K562 (cell line): Measurements from ENCODE around the gene SCYL1. TPM values are rescaled to one million over a fixed set of nuclear protein-coding genes. Genes with fewer than 3 reads are reported as not detected.

ENCODE experiments used
- ARID1B ChIP-seq: fragments of 450-650 bp; IDR thresholded peaks from 2 replicates; pipeline ENCODE4 v1.6.1; 2016; ENCODE audit warnings: antibody characterized with exemption, mild to moderate bottlenecking, inconsistent platforms
- BRF2 ChIP-seq: IDR thresholded peaks from 3 replicates; pipeline ENCODE4 v1.6.1; 2011; ENCODE audit warnings: borderline replicate concordance, mild to moderate bottlenecking; ENCODE audit not compliant: insufficient read length, insufficient read depth
- CEBPG ChIP-seq, 3 experiments: fragments of 200-800 bp in 1 of 3; sonication (Bioruptor generic) in 1 of 3; sonication (generic) in 1 of 3; formaldehyde crosslinking in 1 of 3; IDR thresholded peaks in 2 of 3; conservative IDR thresholded peaks in 1 of 3; 2 replicates each; pipeline versions ENCODE4 v1.6.1 to v1.8.0; 2016 to 2022; ENCODE audit warnings: missing compliant biosample characterization in 2 of 3, missing genetic modification characterization in 2 of 3, mild to moderate bottlenecking in 1 of 3, missing genetic modification reagents in 1 of 3
- HOMEZ ChIP-seq: fragments of 250-450 bp; sonication (Bioruptor Pico); IDR thresholded peaks from 2 replicates; pipeline ENCODE4 v1.4.0; 2020; ENCODE audit warnings: mild to moderate bottlenecking, moderate library complexity
- PTRF ChIP-seq: fragments of 450-650 bp; IDR thresholded peaks from 2 replicates; pipeline ENCODE4 v1.6.1; 2016; ENCODE audit warnings: mild to moderate bottlenecking, missing genetic modification characterization, missing compliant biosample characterization
- TEAD1 ChIP-seq, 2 experiments: fragments of 450-650 bp in 1 of 2; sonication (generic) in 1 of 2; formaldehyde crosslinking; IDR thresholded peaks; 2 replicates each; pipeline versions ENCODE4 v1.4.0 to v1.8.0; 2020 to 2022; ENCODE audit warnings: mild to moderate bottlenecking in 2 of 2, missing genetic modification reagents in 1 of 2
- ZMIZ1 ChIP-seq, 2 experiments: fragments of 150-350 bp in 1 of 2; IDR thresholded peaks; 2 replicates each; pipeline ENCODE4 v1.6.1; 2012 to 2016; ENCODE audit warnings: low read depth in 2 of 2, low read length in 2 of 2, mild to moderate bottlenecking in 1 of 2, moderate library complexity in 1 of 2
- ZNF407 ChIP-seq: fragments of 450-650 bp; IDR thresholded peaks from 2 replicates; pipeline ENCODE4 v1.6.1; 2016; ENCODE audit warnings: low read depth
- ZSCAN29 ChIP-seq: fragments of 450-650 bp; IDR thresholded peaks from 2 replicates; pipeline ENCODE4 v1.6.1; 2017
- ZSCAN32 ChIP-seq: fragments of 450-650 bp; formaldehyde crosslinking; IDR thresholded peaks from 2 replicates; pipeline ENCODE4 v1.4.0; 2020; ENCODE audit warnings: mild to moderate bottlenecking, moderate library complexity
- polyA plus RNA-seq, 8 experiments: library from polyadenylated mRNA; depleted of rRNA in 4 of 8; stranded (reverse) in 5 of 8; unstranded in 3 of 8; fragments of >200 nt; fragmentation: Nextera tagmentation in 2 of 8; fragmentation: Illumina TruSeq in 1 of 8; extraction: Ambion mirVana in 2 of 8; extraction: Trizol in 1 of 8; gene quantifications; 2 replicates each; pipeline versions ENCODE4 v1.2.1 to v1.2.3, GENCODE V29; 2011 to 2014; ENCODE audit warnings: inconsistent platforms in 1 of 8, missing spikeins in 1 of 8
- total RNA-seq, 7 experiments: library from RNA; depleted of rRNA in 6 of 7; stranded (reverse); fragments of >200 nt in 6 of 7; fragmentation: Illumina TruSeq in 2 of 7; extraction: Trizol in 2 of 7; gene quantifications; 2 replicates each; pipeline versions ENCODE4 v1.2.1 to v1.2.3, GENCODE V29; 2011 to 2021; ENCODE audit warnings: low replicate concordance in 1 of 7

SCYL1 gene
- total and polyA plus RNA-seq, 9 of the 15 experiments (the other 6 are each of a cell fraction or from before 2014, with no cell fraction given): 1.9 to 145 (median 57.6) TPM

DNA sequence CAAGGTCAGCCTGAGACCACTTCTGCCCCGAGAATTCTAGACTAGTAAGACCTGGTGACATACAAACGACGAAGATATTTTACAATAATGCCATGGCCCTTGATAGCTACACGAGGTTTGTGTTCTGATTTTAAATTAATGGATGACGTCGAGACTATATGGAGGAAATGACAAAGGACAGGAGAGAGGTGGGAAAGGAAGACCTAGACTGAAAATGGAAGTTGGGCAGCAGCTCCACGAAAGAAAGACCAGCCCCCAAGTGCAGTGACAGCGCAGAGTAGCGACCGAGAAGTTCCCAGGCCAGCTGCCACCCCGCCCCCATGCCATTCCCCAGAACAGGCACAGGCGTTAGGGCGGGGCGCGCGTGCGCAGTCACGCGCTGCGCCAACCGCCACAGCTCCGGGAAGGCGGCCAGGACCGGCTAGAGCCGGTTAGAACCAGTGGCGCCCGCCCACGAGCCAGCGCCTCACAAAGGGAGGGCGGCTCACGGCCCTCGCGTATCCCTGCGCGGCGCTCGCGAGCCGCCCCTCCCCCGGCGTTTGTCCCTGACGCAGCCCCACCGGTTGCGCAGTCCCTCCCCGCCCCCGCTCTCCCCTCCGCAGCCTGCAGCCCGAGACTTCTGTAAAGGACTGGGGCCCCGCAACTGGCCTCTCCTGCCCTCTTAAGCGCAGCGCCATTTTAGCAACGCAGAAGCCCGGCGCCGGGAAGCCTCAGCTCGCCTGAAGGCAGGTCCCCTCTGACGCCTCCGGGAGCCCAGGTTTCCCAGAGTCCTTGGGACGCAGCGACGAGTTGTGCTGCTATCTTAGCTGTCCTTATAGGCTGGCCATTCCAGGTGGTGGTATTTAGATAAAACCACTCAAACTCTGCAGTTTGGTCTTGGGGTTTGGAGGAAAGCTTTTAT, 27.5 kb upstream of the SCYL1 start (continued):
- no peak for TF ChIP-seq ZNF407
- no peak for TF ChIP-seq BRF2
- TF ChIP-seq PTRF (tag): no peak
- peak; percentile 60 to 96; a peak in 3 of 4 replicates for TF ChIP-seq TEAD1 (CRISPR knock-in tag; IDR thresholded peaks at IDR 0.05)
- TF ChIP-seq ZSCAN32 (CRISPR knock-in tag): no peak
- no peak for TF ChIP-seq ZMIZ1 (IDR thresholded peaks at IDR 0.05; ENCODE audit: low read depth in 2 of 2, low read length in 2 of 2)
- TF ChIP-seq ARID1B: peak; percentile 58
- TF ChIP-seq HOMEZ (CRISPR knock-in tag): no peak
- TF ChIP-seq CEBPG (CRISPR knock-in tag; IDR thresholded peaks at IDR 0.05): peak; percentile 78
- TF ChIP-seq CEBPG (tag; conservative IDR thresholded peaks at IDR 0.05 in 1 of 2, IDR thresholded peaks at IDR 0.05 in 1 of 2): peak; percentile 86 to 87
- no peak for TF ChIP-seq ZSCAN29
